Neural cell (in vitro differentiated cells): Measurements from ENCODE around the gene ZNF585A.

ENCODE experiments used
- TAF1 ChIP-seq: IDR thresholded peaks from 2 replicates; pipeline ENCODE4 v1.6.1; 2012; ENCODE audit warnings: low read depth
- TF ChIP-seq, protein P1 (sequence below): fragments of 450-650 bp; IDR thresholded peaks from 2 replicates; pipeline ENCODE4 v1.5.1; 2014; ENCODE audit warnings: antibody characterized with exemption, mild to moderate bottlenecking, moderate library complexity; ENCODE audit not compliant: poor library complexity, severe bottlenecking
- TF ChIP-seq, protein P2 (sequence below): IDR thresholded peaks from 2 replicates; pipeline ENCODE4 v1.6.1; 2012; ENCODE audit warnings: borderline replicate concordance

DNA sequence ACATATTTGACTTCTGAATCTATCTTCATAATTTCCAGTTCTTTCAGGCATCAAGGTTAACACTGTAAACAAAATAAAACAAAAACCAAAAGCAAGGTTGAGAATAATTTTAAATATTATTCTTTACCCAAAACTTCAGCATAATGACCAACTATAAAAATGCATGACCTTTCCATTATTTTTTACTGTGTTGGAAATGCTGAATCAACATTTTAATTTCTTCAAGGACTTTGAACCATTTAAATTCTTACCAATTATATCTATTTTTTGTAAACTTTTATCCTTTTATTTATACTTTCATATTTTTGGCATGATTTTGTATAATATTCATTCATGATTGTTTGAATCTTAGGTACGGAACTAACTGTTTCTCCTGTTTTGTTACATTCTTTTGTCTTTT lies 6.9 kb downstream of the ZNF585A start:
- TF ChIP-seq, protein P1, sequence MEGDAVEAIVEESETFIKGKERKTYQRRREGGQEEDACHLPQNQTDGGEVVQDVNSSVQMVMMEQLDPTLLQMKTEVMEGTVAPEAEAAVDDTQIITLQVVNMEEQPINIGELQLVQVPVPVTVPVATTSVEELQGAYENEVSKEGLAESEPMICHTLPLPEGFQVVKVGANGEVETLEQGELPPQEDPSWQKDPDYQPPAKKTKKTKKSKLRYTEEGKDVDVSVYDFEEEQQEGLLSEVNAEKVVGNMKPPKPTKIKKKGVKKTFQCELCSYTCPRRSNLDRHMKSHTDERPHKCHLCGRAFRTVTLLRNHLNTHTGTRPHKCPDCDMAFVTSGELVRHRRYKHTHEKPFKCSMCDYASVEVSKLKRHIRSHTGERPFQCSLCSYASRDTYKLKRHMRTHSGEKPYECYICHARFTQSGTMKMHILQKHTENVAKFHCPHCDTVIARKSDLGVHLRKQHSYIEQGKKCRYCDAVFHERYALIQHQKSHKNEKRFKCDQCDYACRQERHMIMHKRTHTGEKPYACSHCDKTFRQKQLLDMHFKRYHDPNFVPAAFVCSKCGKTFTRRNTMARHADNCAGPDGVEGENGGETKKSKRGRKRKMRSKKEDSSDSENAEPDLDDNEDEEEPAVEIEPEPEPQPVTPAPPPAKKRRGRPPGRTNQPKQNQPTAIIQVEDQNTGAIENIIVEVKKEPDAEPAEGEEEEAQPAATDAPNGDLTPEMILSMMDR, result no peak
- TF ChIP-seq TAF1, result no peak
- TF ChIP-seq, protein P2, sequence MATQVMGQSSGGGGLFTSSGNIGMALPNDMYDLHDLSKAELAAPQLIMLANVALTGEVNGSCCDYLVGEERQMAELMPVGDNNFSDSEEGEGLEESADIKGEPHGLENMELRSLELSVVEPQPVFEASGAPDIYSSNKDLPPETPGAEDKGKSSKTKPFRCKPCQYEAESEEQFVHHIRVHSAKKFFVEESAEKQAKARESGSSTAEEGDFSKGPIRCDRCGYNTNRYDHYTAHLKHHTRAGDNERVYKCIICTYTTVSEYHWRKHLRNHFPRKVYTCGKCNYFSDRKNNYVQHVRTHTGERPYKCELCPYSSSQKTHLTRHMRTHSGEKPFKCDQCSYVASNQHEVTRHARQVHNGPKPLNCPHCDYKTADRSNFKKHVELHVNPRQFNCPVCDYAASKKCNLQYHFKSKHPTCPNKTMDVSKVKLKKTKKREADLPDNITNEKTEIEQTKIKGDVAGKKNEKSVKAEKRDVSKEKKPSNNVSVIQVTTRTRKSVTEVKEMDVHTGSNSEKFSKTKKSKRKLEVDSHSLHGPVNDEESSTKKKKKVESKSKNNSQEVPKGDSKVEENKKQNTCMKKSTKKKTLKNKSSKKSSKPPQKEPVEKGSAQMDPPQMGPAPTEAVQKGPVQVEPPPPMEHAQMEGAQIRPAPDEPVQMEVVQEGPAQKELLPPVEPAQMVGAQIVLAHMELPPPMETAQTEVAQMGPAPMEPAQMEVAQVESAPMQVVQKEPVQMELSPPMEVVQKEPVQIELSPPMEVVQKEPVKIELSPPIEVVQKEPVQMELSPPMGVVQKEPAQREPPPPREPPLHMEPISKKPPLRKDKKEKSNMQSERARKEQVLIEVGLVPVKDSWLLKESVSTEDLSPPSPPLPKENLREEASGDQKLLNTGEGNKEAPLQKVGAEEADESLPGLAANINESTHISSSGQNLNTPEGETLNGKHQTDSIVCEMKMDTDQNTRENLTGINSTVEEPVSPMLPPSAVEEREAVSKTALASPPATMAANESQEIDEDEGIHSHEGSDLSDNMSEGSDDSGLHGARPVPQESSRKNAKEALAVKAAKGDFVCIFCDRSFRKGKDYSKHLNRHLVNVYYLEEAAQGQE, result no peak
